OCI-LY7 (cell line): ENCODE data around the gene ADARB2. TPM values are rescaled to one million over a fixed set of nuclear protein-coding genes. Genes with fewer than 3 reads are reported as not detected.

ENCODE experiments used
- BruUV-seq: library from RNA; stranded (reverse); fragments of 400-500 nt; replicated peaks from 2 replicates; lab custom pipeline; 2021; lab: Mats Ljungman, UMichigan
- CTCF ChIA-PET: fragments of 300-600 bp; sonication (Branson Sonifier 250); formaldehyde crosslinking; loops from one replicate; lab custom pipeline; 2022; ENCODE audit warnings: antibody characterized with exemption; ENCODE audit not compliant: unreplicated experiment; lab: Charles Lee
- POLR2A ChIA-PET: fragments of 300-600 bp; sonication (Branson Sonifier 250); formaldehyde crosslinking; loops from one replicate; lab custom pipeline; 2022; ENCODE audit warnings: antibody characterized with exemption; lab: Charles Lee
- DNase-seq: peaks from one replicate; pipeline ENCODE4 v3.0.0-alpha.2; 2015; ENCODE audit warnings: low spot score
- H2AFZ ChIP-seq: fragments of 200-600 bp; sonication (generic), shearing (Covaris generic); 2 replicates; pipeline ENCODE4 v1.6.1; 2014; ENCODE audit warnings: mild to moderate bottlenecking, antibody characterized with exemption, low read length, moderate library complexity
- H3K27ac ChIP-seq: fragments of 200-600 bp; sonication (generic); 2 replicates; pipeline ENCODE4 v1.5.1; 2014; ENCODE audit warnings: mixed run types, low read depth, mild to moderate bottlenecking, moderate library complexity, low read length, inconsistent platforms; ENCODE audit not compliant: poor library complexity, severe bottlenecking
- H3K36me3 ChIP-seq: fragments of 200-600 bp; sonication (generic); 2 replicates; pipeline ENCODE4 v1.6.1; 2014; ENCODE audit warnings: mild to moderate bottlenecking, antibody characterized with exemption, low read length, moderate library complexity, mixed read lengths; ENCODE audit not compliant: insufficient read depth
- H3K4me1 ChIP-seq: fragments of 200-600 bp; sonication (generic); 2 replicates; pipeline ENCODE4 v1.5.1; 2014; ENCODE audit warnings: mild to moderate bottlenecking, low read length; ENCODE audit not compliant: insufficient read depth, poor library complexity, severe bottlenecking
- H3K4me2 ChIP-seq: fragments of 200-600 bp; sonication (generic); 2 replicates; pipeline ENCODE4 v1.6.1; 2014; ENCODE audit warnings: mild to moderate bottlenecking, low read length
- H3K4me3 ChIP-seq: fragments of 200-600 bp; sonication (generic); 2 replicates; pipeline ENCODE4 v1.5.1; 2014; ENCODE audit warnings: mild to moderate bottlenecking, low read depth, low read length; ENCODE audit not compliant: poor library complexity, severe bottlenecking
- H3K79me2 ChIP-seq: fragments of 200-600 bp; sonication (generic); 2 replicates; pipeline ENCODE4 v1.6.1; 2016; ENCODE audit warnings: low read depth, mild to moderate bottlenecking, low read length, moderate library complexity, mixed read lengths; ENCODE audit not compliant: insufficient read depth
- H3K9me2 ChIP-seq: fragments of 200-600 bp; sonication (generic); 2 replicates; pipeline ENCODE4 v1.6.1; 2016; ENCODE audit warnings: mild to moderate bottlenecking, low read length, mixed read lengths; ENCODE audit not compliant: insufficient read depth
- H3K9me3 ChIP-seq: fragments of 200-600 bp; sonication (generic); 2 replicates; pipeline ENCODE4 v1.6.1; 2014; ENCODE audit warnings: mild to moderate bottlenecking, mixed run types, low read length, mixed read lengths
- H4K20me1 ChIP-seq: fragments of 200-600 bp; sonication (generic); 2 replicates; pipeline ENCODE4 v1.6.1; 2014; ENCODE audit warnings: mild to moderate bottlenecking, antibody characterized with exemption, low read length, moderate library complexity, mixed read lengths; ENCODE audit not compliant: insufficient read depth
- CTCF ChIP-seq: fragments of 200-600 bp; sonication (generic); conservative IDR thresholded peaks from 2 replicates; pipeline ENCODE4 v1.5.1; 2014; ENCODE audit warnings: mild to moderate bottlenecking, antibody characterized with exemption, low read length, moderate library complexity, mixed read lengths
- EZH2phosphoT487 ChIP-seq: fragments of 200-600 bp; sonication (generic); IDR thresholded peaks from 2 replicates; pipeline ENCODE4 v1.6.1; 2018; ENCODE audit warnings: low read depth, borderline replicate concordance, mild to moderate bottlenecking, mixed run types, antibody characterized with exemption, low read length, moderate library complexity, mixed read lengths
- intact Hi-C: fragments of 100-400 bp; cut with micrococcal nuclease; formaldehyde crosslinking; loops from one replicate; pipeline ENCODE4 v1.10.0; 2022; ENCODE audit not compliant: unreplicated experiment
- total RNA-seq, 2 experiments: library from RNA; depleted of rRNA in 1 of 2; stranded (reverse); fragments of >200 nt in 1 of 2; shearing (Covaris generic) in 1 of 2; gene quantifications; 2 replicates each; pipeline ENCODE4 v1.2.3, GENCODE V29; 2014 to 2022

The ADARB2 gene
- total RNA-seq, 2 experiments from 2014 or later = 0.03 TPM; not detected in 1

GRCh38 chr10:1293636-1294435 lies 443.5 kb downstream of the ADARB2 start:
- Histone ChIP-seq H3K9me3 (no peaks in the 10 kb centered on the region), H3K4me1 (no peaks in the 10 kb centered on the region), H3K4me3 (no peak overlapping the region), H3K36me3 (no peaks in the 10 kb centered on the region), H3K27ac (no peak overlapping the region), H2AFZ (no peak overlapping the region), H3K79me2 (no peaks in the 10 kb centered on the region), H3K4me2 (no peak overlapping the region), H4K20me1 (no peaks in the 10 kb centered on the region), H3K9me2 (no peaks in the 10 kb centered on the region)
- DNase-seq = no peak
- CTCF ChIA-PET = no interaction called here
- POLR2A ChIA-PET = no interaction called here
- intact Hi-C loops = no loop called here
- no TSS peak for BruUV-seq
- no peak for TF ChIP-seq EZH2phosphoT487
- TF ChIP-seq CTCF = no peak

- BruUV-seq = no TSS peak
- no peak overlapping the region for H3K4me3 ChIP-seq
- intact Hi-C loops = no loop called here
Measured at GRCh38 chr10:1293157-1293556, 444.2 kb downstream of the ADARB2 start.

More at GRCh38 chr10:1293157-1293556, 444.2 kb downstream of the ADARB2 start:
- ChIA-PET CTCF (no interaction called here), POLR2A (no interaction called here)
- no peaks in the 10 kb centered on the region for H3K4me1 ChIP-seq
- no peak overlapping the region for H3K4me2 ChIP-seq
- no peaks in the 10 kb centered on the region for H4K20me1 ChIP-seq
- TF ChIP-seq EZH2phosphoT487 (no peak), CTCF (no peak)
- no peaks in the 10 kb centered on the region for H3K9me3 ChIP-seq
- no peak overlapping the region for H2AFZ ChIP-seq
- H3K9me2 ChIP-seq = no peaks in the 10 kb centered on the region
- no peak for DNase-seq
- H3K79me2 ChIP-seq = no peaks in the 10 kb centered on the region
- H3K27ac ChIP-seq = no peak overlapping the region
- no peaks in the 10 kb centered on the region for H3K36me3 ChIP-seq
